GM21825 (cell line): ENCODE measurements around the gene STXBP5.
A peak's percentile ranks its signal among the peaks of the same experiment; 100 is the strongest.

Source experiments
- ATAC-seq: cut with Tn5 transposase; IDR thresholded peaks from one replicate; pipeline ENCODE4 v1.9.1; 2021; ENCODE audit warnings: mild to moderate bottlenecking, moderate library complexity; ENCODE audit not compliant: unreplicated experiment

STXBP5 gene

DNA sequence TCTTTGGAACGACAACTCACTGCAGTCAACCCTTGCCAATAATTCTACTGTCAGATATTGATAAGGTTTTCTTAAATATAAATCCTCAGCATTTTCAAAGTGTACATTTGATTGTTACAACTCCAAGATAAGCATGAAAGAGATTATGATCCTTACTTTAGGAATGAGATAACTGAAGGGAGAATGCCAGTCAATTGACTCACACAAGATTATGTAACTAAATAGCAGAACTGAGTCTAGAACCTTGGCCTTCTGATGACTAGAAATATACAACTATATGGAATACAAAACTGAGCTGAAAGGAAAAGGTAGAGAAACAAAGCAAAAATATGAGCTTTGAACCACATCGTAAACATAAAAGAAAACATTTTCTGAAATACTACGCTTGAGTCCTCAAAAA, 26.9 kb upstream of the STXBP5 start:
- ATAC-seq = no peak

DNA sequence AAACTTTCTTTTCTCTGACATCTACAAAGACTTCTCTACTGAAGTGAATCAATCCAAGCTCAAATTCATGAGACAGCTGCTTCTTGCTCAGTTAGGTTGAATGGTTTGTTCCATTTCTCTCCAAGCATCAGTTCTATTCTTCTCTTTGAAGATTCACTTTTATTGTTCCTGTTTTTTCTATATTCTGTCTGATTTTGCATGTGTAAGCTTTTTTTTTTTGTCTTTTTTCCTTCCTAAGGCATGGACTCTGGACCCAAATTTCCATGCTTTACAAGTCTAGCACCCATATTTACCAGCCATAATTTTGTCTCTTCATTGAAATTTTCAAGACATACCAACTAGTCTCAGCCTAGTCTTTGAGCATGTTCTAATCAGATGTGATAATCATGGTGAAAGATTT, 25.9 kb upstream of the STXBP5 start:
- ATAC-seq = no peak

DNA sequence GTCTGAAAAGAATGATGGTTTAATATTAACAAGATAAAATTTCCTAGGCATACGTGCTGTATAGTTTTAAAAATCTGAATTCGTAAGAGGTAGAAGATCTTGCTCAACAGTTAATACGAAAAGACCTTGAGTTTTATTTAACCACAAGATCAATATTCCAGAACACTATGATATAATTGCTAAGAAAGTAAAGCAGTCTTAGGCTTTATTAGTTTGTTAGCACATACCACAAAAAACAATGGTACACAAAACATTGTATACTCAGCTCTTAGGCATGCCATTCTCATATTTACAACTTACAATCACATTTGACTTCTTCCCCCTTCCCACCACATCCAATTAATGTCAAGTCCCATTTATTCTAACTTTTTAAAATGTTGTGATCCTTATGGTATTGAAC, 24.4 kb upstream of the STXBP5 start:
- no peak for ATAC-seq

DNA sequence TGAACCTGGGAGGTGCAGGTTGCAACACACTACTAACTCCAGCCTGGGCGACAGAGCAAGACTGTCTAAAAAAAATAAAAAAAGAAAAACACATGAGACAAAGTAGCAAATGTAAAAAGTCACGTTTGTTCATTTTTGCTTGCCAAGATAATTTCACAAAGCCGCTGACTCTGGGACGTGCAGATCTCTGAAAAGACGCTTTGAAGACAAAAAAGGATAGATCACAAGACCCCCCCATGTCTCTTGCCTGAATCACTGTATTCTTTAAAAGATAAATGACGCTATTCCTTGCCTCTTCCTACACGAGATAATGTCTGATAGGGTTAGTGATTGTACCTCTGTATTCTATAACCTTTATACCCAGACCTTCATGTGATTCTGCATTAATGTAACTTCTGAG, 23.3 kb upstream of the STXBP5 start:
- ATAC-seq = no peak

DNA sequence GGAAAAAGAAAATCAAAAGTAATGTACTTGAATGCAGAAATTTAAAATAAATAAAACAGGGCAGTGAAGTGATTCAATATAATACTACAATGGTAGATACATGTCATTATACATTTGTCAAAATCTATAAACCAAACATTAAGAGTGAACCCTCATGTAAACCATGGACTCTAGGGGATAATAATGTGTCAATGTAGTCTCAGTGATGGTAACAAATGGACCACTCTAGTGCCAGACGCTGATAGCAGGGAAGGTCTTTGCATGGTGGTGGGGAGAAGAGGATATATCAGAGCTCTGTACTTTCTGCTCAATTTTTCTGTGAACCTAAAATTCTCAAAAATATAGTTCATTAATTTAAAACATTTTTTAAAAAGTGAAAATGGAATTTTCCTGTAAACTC, 19.8 kb upstream of the STXBP5 start:
- ATAC-seq = no peak

DNA sequence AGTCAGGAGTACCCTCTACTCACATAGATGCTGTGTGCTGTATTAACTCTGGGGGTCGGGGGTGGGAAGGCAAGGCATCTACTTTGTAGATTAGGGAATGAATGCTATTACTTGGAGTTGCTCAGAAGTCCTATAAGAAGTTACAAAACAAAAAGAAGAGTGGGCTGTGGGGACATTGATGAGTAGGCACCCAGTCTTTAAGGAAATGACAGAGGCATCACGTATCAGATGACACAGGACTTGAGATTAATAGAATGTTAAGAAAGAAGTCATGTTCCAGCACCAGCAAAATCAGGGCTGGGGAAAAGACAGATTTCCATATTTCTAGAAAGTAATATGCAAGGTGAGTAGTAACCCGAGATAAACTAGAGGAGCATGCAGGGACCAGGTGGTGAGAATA, 19.0 kb upstream of the STXBP5 start:
- ATAC-seq = no peak

DNA sequence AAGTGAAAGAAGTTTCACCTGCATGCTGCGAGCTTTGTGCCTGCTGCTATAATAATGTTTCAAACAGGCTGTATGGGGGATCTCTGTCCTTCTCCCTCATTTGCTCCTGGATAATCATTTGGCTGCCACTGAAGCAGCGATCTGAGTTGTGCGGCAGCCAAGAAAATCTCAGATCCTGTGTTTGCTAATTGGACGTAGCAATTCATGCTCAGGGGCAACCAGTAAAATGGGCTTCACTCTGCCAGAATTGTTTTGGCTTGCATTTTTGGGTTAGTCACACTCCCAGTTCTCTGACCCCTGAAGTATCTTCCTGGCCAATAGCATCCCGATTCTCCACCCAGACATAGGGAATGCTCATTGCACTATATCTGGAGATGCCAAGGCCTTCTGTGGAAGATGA, 13.7 kb upstream of the STXBP5 start:
- ATAC-seq = no peak

DNA sequence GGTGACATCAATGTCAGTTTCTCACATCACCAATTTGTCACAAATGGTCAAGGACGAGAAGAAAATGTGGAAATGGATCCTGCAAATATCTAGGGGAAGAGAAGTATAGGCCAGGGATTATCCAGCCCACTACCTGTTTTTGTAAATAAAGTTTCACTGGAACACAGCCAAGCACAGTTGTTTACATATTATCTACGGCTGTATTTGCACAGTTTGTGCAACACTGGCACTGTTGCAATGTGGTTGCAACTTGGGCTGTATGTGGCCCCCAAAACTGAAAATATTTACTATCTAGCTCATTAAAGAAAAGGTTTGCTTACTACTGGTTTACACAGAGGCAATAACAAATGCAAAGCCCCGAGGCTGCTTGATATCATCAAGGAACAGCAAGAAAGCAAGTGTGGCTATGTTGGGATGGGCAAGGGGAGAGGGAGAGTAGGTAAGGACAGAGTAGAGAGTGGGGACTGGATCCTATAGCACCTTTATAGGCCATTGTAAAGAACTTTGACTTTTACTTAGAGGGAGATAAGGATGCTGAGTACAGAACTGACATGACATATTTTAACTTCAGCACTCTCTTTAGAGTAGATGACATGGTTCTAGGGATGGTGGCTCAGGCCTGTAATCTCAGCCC, 11.8 kb upstream of the STXBP5 start:
- ATAC-seq = no peak

DNA sequence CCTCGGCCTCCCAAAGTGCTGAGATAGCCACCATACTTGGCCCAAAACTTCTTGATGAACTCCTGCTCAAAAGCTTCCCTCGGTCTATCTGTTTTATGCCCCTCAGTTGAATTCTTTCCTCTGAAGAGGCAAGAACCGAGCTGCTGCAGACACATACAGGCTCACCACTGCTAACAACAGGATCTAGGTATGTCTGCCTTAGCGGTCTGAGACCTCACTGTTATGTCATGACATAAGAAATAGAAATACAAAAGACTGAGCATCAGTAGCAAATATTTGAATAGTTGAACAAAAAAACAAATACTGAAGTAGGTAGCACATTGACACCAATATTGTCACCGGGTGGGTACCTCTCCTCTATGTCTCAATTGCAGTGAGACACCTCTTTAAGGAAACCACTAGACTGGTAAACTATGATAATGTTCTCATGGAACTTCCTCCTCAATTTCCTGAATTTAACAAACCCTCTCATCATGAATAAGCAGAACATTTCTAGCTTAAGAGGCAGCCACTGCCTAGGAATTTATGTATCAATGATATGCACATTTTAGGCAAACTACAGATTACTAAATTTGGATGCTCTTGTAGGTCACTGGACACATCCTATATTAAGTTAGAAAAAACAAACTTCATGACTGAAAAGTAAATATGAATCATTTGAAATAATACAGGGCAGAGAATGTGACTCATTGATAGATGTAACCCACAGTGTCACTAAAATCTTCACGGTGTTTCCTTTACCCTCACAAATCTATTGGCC, 9.4 kb upstream of the STXBP5 start:
- no peak for ATAC-seq

DNA sequence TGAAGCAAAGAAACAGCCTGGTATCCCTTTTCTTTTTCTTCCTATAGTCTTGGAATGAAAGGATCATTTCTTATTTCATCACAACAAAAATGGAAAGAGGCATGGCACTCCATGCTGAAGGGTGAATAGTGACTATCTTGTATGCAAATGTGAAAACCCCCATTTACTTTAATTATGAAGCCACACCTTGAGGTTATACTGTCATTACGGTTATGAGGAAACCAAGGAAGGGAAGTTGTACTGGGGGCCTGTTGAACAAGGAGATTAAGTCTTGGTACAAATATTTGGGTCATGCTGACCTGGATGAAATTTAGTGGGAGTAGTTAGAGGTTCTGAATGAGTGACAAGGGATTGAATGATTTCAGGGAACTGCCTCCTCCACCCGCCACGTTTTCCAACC, 8.7 kb upstream of the STXBP5 start:
- ATAC-seq = no peak

DNA sequence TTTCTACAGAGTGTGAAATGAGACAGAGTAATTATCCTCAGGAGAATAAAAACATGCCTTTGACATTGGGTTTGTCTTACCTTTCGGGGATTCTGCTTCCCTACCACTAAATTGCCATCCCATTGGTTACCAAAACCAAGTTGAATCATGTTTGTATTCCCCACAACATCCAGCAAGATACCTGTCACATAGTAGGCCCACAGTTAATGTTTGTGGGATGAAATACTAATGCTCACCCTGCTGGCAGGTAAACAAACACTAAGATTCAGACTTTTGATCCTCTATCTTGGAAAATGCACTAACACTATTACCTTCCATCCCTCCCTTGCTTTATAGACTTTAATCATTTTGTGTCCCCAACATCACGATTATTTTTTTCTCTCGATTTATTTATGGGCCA, 8.2 kb upstream of the STXBP5 start:
- no peak for ATAC-seq

DNA sequence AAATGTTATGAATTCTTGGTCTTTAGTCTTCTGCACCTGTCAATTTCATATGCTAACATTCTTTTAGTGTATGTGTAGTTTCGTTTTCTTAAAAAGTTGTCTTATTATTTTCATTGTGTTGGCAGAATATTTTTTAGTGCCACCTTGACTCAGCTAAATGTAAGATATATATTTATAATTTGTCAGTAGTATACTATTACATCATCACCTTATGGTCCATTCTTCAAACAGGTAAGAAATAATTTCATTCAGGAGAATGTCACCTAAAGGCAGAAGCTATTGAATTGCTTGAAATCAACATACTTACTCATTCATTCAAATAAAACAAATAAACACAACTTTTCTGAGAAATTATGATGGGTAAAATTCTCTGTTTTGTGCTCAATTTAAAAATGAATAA, 3.5 kb upstream of the STXBP5 start:
- ATAC-seq = no peak

DNA sequence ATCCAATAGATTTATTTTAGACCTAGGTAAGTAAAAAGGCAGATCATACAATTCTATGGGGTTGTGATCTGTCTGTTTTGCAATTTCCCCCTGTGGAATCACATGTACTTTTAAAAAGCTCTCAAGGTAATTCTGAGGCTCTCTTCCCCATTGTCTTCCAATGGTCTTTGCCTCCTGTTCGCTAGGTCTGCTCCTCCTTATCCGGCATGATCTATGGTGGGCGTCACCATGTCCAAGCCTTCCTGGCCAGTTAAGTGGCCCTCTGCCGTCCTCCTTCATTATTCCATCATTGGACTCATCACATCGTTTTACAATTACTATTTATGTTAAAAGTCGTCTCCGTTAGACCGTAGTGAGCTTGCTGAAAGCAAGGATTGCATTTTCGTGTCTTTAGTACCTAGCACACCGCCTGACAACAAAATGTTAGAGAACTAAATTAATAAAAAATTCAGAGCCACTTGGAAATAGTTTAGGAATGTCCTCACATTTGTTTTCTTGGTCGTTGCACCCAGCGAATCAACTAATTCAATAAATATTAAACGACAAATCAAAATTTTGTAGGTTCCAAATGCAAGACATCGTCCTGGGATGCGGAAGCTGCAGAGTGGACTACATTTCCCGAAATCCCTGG, 2.2 kb upstream of the STXBP5 start:
- ATAC-seq = peak; percentile 11

DNA sequence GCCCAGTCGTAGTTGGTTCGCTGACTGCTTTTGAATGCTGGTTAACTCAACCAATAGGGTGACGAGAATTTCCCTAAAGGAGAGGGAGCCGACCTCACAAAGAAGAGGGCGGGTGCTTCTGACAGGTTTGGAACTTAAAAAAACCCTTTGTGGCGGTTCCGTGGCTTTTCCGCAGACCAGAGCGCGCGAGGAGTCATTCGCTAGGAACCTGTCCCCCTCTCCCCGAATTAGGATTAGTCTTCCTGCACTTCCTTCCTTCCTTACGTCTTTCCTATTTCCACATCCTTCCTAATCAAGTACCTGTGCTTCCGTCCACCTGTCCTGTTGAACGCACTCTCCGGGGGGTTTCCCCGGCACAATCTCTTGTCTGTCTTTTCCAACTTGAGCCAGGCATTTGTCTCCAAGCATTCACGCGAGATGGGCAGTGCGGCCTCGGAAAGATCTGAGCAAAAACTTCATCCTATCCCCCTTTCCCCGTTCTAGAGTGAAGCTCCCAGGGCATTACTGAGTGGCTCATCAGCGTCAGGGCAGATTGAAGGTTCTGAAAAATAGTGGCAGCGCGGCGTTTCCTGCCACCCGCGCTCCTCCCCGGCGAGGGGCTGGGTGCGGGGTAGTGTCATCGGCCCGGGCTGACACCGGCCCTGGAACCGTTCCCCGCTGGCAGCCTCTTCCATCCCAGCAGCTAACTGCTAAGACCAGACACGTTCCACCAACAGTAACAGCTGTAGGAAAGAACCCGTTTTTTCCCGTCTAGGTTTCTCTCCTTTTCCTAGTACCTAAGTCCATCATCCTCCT, 1.5 kb upstream of the STXBP5 start:
- peak; percentile 80 for ATAC-seq

DNA sequence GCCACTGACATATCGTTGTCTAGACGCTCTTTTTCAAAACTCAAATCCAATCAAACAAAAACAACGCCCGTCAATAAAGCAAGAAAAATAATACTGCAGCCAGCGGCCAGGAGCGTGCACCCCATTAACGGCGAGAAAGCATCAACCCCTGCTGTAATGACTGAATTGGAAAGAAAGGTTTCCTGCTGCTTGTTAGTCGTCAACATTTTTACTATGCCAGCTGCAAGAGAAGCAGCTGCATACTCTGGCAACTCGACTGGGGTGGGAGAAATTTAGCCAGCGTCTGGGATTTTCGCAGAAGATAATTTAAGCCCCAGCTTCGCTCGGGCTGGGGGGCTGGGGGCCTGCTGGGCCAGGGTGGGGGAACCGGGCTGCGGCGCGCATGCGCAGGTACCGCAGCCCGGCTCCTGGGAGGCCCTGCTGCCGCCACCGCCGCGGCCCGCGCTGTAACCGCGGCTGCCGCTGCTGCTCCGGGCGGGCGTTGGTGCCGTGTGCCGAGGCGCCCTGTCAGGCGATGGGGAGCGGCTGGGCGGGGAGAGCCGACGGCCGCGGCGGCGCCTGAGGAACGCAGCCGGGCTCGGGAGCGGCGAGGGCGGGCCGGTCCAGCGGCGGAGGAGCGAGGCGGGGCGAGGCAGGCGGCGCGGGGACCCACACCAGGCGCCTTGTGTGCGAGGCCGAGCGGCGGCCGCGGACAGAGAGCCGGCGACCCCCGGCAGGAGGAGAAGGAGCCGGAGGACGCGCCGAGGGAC, 732 bp upstream of the STXBP5 start:
- peak; percentile 52 for ATAC-seq

DNA sequence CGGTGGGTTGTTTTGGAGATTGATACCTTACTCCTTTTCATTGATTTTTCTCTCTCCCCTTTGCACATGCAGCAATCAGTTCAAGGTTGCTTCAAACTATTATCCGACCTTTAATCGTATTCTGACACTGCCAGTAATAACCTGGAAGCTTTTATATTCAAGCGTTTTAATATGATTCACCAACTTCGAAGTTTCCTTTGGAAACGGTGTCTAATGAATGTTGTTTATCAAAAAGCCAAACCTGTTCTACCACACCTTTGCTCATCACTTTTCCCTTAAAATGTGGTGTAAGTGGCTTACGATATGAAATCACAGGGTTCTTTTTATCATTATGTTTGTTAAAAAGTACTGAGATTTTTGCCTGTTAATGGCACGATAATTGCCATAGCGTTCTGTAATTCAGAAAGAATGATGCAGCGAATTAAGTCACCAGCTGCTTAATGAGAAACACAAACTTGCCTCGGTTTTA, 660 bp downstream of the STXBP5 start:
- no peak for ATAC-seq

DNA sequence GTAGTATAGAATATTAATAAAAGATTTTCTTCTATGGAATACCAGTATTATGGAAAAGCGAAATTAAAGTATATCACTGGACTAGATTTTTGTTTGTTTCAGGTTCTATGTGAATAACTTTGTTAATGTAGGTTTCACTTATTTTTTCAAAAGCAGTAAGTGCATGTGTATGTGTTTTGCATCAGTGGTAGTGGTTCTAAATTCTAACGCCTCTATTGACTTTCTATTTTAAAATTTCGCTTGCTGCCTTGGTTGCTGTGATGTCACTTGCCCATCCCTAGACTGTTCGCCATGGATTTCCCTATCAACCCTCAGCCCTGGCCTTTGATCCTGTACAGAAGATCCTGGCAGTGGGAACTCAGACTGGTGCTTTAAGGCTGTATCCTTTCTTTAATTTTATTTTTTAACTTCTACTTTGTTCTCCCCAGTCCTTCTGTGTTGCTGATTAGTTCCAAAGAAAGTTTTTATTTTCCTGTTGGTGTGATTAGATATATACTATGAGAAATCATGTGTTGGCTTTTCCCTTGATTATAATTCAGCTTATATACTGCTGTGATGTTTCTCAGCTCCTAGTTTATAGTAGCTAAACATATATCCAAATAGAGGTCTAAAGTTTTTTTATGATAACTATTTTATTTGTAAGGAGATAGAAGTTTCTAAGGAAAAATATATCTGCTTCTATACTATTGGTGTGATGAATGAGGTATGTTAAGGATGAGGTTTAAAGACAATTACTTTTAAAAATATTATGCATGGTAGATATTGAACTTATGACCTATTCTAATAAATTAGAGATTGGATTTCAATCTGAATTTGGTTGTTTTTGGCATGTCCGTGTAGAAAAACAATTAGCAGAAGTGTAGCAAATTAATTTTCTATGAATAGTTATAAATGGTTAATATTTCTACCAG, 1.7 kb downstream of the STXBP5 start:
- no peak for ATAC-seq

DNA sequence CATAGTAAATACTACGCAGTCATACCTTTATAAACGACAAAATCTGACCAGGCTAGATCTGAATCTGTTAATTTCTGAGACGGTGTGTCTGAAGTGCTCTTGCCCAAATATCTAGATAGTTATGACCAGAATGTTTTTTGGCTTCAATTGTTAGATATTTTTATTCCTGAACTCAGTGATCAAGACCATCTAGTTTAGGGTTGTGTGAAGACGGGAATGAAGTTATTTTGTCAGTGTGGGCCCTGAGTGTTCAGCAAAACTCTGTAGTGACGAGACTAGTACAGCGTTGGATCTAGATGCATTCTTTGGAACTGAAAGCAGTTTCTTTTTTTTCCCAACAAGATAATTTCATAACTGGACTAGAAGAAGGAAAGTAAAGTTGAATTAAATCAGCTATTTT, 3.1 kb downstream of the STXBP5 start:
- no peak for ATAC-seq

DNA sequence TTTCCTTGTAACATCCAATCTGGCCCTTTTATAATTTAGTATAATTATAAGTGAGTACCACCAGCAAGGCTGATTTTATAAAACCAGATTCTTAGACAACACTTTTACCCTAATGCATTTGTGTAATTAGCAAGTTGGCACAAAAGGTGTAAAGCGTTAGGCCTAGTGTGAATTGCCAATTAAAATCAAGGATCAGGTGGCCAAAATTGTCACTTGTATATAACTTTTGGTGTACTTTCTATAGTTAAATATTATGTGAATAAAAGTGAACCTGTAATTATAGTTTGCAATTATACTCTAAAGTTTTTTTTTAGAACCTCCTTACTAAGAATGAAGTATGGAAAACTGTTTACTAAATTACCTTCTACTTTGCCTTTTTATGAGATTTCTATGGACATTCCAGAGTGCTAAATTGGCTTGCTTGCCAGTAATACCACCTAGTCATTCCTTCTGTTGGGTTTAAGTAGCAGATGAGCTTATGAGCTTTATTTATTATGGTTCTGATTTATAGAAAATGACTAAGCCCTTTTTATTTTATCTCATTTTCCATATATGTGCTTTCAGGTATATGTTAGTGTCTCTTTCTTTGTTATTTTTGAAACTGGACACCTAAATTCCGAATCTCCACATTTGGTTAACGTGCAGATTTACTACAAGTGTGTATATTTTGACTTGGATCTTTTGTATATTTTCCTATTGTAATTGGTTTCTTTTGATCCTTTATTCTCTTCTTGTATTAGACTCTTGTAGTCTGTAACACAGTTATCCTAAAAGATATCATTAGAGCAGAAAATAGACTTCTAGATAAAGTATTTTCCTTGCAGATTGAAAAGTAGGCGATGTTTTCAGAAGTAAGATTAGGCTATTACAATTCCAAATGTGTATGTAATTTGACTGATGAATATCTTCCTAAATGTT, 3.9 kb downstream of the STXBP5 start:
- ATAC-seq = no peak
